ENCODE results near the gene ABHD2. TPM values are rescaled to one million over a fixed set of nuclear protein-coding genes. Genes with fewer than 3 reads are reported as not detected.

Gene ABHD2
- total RNA-seq, 1 experiment from 2014 or later: 29.7 TPM

- no peak for TF ChIP-seq MLX (CRISPR knock-in tag; IDR thresholded peaks at IDR 0.05)
- peak; percentile 61; the same call in 1 of the 2 replicates for TF ChIP-seq GABPB1 (CRISPR knock-in tag; IDR thresholded peaks at IDR 0.05)
- TF ChIP-seq ATF1 (CRISPR knock-in tag; IDR thresholded peaks at IDR 0.05): no peak
- no peak for TF ChIP-seq GTF2I (CRISPR knock-in tag; conservative IDR thresholded peaks at IDR 0.05)
- peak; percentile 35; the same call in 1 of the 2 replicates for TF ChIP-seq ARID4B (CRISPR knock-in tag; IDR thresholded peaks at IDR 0.05; ENCODE audit: borderline replicate concordance)
- no peak for TF ChIP-seq JUN (CRISPR knock-in tag; IDR thresholded peaks at IDR 0.05)
- TF ChIP-seq PRDM15 (CRISPR knock-in tag; IDR thresholded peaks at IDR 0.05): no peak
- no peak for TF ChIP-seq ATF6 (CRISPR knock-in tag; IDR thresholded peaks at IDR 0.05)
- no peak for TF ChIP-seq AFF4 (CRISPR knock-in tag; IDR thresholded peaks at IDR 0.05; ENCODE audit: borderline replicate concordance)
- TF ChIP-seq MYBL2 (CRISPR knock-in tag; IDR thresholded peaks at IDR 0.05): 0 out of 2 replicates have a peak, but pooled peaks have one; percentile 46
- no peak for TF ChIP-seq ZNF416 (CRISPR knock-in tag; IDR thresholded peaks at IDR 0.05)
- TF ChIP-seq SP1 (CRISPR knock-in tag; conservative IDR thresholded peaks at IDR 0.05): peak; percentile 85
- TF ChIP-seq RELA (CRISPR knock-in tag; IDR thresholded peaks at IDR 0.05; ENCODE audit: borderline replicate concordance): peak; percentile 69; the same call in 1 of the 2 replicates
- no peak for TF ChIP-seq ZBTB21 (CRISPR knock-in tag; IDR thresholded peaks at IDR 0.05; ENCODE audit: borderline replicate concordance)
- no peak for TF ChIP-seq ZNF396 (CRISPR knock-in tag; IDR thresholded peaks at IDR 0.05; ENCODE audit: borderline replicate concordance)
- no peak for TF ChIP-seq ZNF219 (CRISPR knock-in tag; IDR thresholded peaks at IDR 0.05; ENCODE audit: borderline replicate concordance)
- no peak for TF ChIP-seq ZNF671 (CRISPR knock-in tag; IDR thresholded peaks at IDR 0.05)
- TF ChIP-seq TCF7 (CRISPR knock-in tag; IDR thresholded peaks at IDR 0.05; ENCODE audit: low read depth): no peak
- no peak for TF ChIP-seq SOX15 (CRISPR knock-in tag; IDR thresholded peaks at IDR 0.05)
- no peak for TF ChIP-seq ZNF512 (CRISPR knock-in tag; IDR thresholded peaks at IDR 0.05; ENCODE audit: borderline replicate concordance)
- no peak for TF ChIP-seq ZNF121 (CRISPR knock-in tag; IDR thresholded peaks at IDR 0.05)
- TF ChIP-seq ZNF317 (CRISPR knock-in tag; IDR thresholded peaks at IDR 0.05; ENCODE audit: borderline replicate concordance, low read depth): no peak
Measured at GRCh38 chr15:89243691-89244573, 155.7 kb downstream of the ABHD2 start, which contains the start of gene FANCI (continued).
